ENCODE data around the gene FER. TPM values are rescaled to one million over a fixed set of nuclear protein-coding genes. Genes with fewer than 3 reads are reported as not detected.

FER gene
- total RNA-seq, 1 experiment from 2014 or later: 16.4 TPM

DNA sequence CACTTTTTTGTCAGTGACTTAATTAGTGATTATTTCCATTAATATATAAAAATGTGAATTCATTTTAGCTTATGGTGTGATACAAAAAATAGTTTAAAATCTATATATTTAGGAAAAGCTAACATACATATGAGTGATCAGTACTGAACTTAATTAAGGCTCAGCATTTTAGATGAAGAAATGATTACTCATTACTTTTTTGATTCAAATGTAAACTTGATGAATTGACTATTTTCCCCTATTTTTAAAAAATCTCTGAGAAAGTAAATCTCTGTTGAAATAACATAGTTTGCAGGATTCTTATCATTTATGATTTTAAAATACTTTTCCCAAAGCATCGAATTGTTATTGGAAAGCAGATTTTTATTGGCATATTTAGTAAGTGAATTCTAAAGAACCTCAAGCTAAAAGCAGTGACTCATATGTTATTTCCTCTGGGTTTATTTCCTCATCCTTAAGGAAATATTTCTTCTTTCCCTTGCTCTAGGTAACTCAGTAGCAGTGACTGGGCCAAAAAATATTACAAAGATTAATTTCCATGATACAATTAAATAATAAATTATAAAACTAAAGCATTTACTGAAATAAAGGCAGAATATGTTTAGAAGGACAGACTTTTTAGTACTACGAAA, 290.6 kb downstream of the FER start:
- peak; percentile 8 for DNase-seq (ENCODE audit: low spot score)
- CTCF ChIA-PET: no interaction called here
- no TSS peak for BruUV-seq (replicated peaks)

GRCh38 chr5:109041317-109041716, 293.6 kb downstream of the FER start:
- Histone ChIP-seq H3K4me3 (ENCODE audit: low read depth, low read length, poor library complexity, severe bottlenecking) (no peak overlapping the region), H3K9me3 (ENCODE audit: low read depth, low read length, poor library complexity, severe bottlenecking) (no peaks in the 10 kb centered on the region), H3K4me1 (ENCODE audit: insufficient read depth, low read length, poor library complexity, severe bottlenecking) (no peaks in the 10 kb centered on the region), H3K36me3 (ENCODE audit: insufficient read depth, low read length, poor library complexity, severe bottlenecking) (no peaks in the 10 kb centered on the region), H3K27ac (ENCODE audit: low read depth, low read length, poor library complexity, severe bottlenecking) (no peak overlapping the region), H3K27me3 (replicated peaks; ENCODE audit: insufficient read depth, low read depth, low read length, poor library complexity) (no peaks in the 10 kb centered on the region)
- CTCF ChIA-PET: no interaction called here
- DNase-seq (ENCODE audit: low spot score): no peak
- intact Hi-C loops (cut with micrococcal nuclease; ENCODE audit: unreplicated experiment): no loop called here
- BruUV-seq (replicated peaks): no TSS peak
- TF ChIP-seq CTCF (conservative IDR thresholded peaks at IDR 0.05; ENCODE audit: low read depth, low read length) (no peak), EZH2 (IDR thresholded peaks at IDR 0.05; ENCODE audit: borderline replicate concordance, low read depth, low read length, poor library complexity, severe bottlenecking) (no peak)
- POLR2A ChIA-PET (ENCODE audit: low non-redundant PET): no interaction called here

More for the DNA sequence above, 290.6 kb downstream of the FER start:
- Histone ChIP-seq H3K4me1 (ENCODE audit: insufficient read depth, low read length, poor library complexity, severe bottlenecking) (no peaks in the 10 kb centered on the region), H3K4me3 (ENCODE audit: low read depth, low read length, poor library complexity, severe bottlenecking) (no peak overlapping the region), H3K36me3 (ENCODE audit: insufficient read depth, low read length, poor library complexity, severe bottlenecking) (no peaks in the 10 kb centered on the region), H3K27me3 (replicated peaks; ENCODE audit: insufficient read depth, low read depth, low read length, poor library complexity) (no peaks in the 10 kb centered on the region), H3K9me3 (ENCODE audit: low read depth, low read length, poor library complexity, severe bottlenecking) (no peaks in the 10 kb centered on the region), H3K27ac (ENCODE audit: low read depth, low read length, poor library complexity, severe bottlenecking) (no peak overlapping the region)
- intact Hi-C loops (cut with micrococcal nuclease; ENCODE audit: unreplicated experiment): no loop called here
- POLR2A ChIA-PET (ENCODE audit: low non-redundant PET): no interaction called here
- no peak for TF ChIP-seq CTCF (conservative IDR thresholded peaks at IDR 0.05; ENCODE audit: low read depth, low read length)
- TF ChIP-seq EZH2 (IDR thresholded peaks at IDR 0.05; ENCODE audit: borderline replicate concordance, low read depth, low read length, poor library complexity, severe bottlenecking): no peak

DNA sequence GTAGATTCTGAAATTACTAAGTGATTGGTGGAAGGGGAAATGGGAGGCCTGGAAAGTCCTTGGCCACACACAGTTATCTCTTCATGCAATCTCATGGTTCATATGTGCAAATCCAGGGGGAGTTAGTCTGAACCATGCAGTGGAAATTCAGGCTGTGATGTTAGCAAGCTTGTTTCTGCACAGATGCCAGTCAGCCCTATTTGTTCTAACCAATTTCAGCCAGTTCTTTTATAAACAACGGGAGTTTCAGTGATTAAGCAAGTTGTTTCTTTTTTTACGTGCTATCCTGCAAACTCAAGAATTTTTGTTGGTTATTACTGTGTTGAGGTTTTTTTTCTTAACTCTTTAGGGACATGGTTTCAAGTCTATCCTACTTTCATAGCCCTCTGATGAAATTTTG, 298.0 kb downstream of the FER start:
- no peak for TF ChIP-seq EZH2 (IDR thresholded peaks at IDR 0.05; ENCODE audit: borderline replicate concordance, low read depth, low read length, poor library complexity, severe bottlenecking)
- TF ChIP-seq CTCF (conservative IDR thresholded peaks at IDR 0.05; ENCODE audit: low read depth, low read length): no peak
- Histone ChIP-seq H3K36me3 (ENCODE audit: insufficient read depth, low read length, poor library complexity, severe bottlenecking) (no peaks in the 10 kb centered on the region), H3K27me3 (replicated peaks; ENCODE audit: insufficient read depth, low read depth, low read length, poor library complexity) (no peaks in the 10 kb centered on the region), H3K4me3 (ENCODE audit: low read depth, low read length, poor library complexity, severe bottlenecking) (no peak overlapping the region), H3K27ac (ENCODE audit: low read depth, low read length, poor library complexity, severe bottlenecking) (no peak overlapping the region), H3K9me3 (ENCODE audit: low read depth, low read length, poor library complexity, severe bottlenecking) (no peaks in the 10 kb centered on the region), H3K4me1 (ENCODE audit: insufficient read depth, low read length, poor library complexity, severe bottlenecking) (no peaks in the 10 kb centered on the region)
- intact Hi-C loops (cut with micrococcal nuclease; ENCODE audit: unreplicated experiment): no loop called here
- no TSS peak for BruUV-seq (replicated peaks)
- POLR2A ChIA-PET (ENCODE audit: low non-redundant PET): no interaction called here
- DNase-seq (ENCODE audit: low spot score): no peak
- CTCF ChIA-PET: no interaction called here

Data from A673 (cell line).